GM12878 (cell line): Measurements from ENCODE around the gene RAC3. TPM values are rescaled to one million over a fixed set of nuclear protein-coding genes. Genes with fewer than 3 reads are reported as not detected.

Experiments
- ATAC-seq: fragments of 200-7000 bp; cut with Tn5 transposase; 3 replicates; pipeline ENCODE4 v1.9.1; 2020; ENCODE audit warnings: mild to moderate bottlenecking, moderate library complexity
- BruUV-seq: library from RNA; stranded (reverse); fragments of 400-500 nt; replicated peaks from 2 replicates; lab custom pipeline; 2021; lab: Mats Ljungman, UMichigan
- CTCF ChIA-PET: fragments of 300-600 bp; sonication (Branson Sonifier 250); formaldehyde crosslinking; extraction: SDS; loops from one replicate; lab custom pipeline; 2021; ENCODE audit warnings: inconsistent platforms; lab: Yijun Ruan, JAX
- POLR2A ChIA-PET: fragments of 350-600 bp; formaldehyde crosslinking; extraction: SDS; loops from one replicate; lab custom pipeline; 2021; ENCODE audit warnings: inconsistent platforms; lab: Charles Lee
- RAD21 ChIA-PET: fragments of 300-600 bp; sonication (Branson Sonifier 250); formaldehyde crosslinking; loops from one replicate; lab custom pipeline; 2023; ENCODE audit warnings: antibody characterized with exemption; ENCODE audit not compliant: unreplicated experiment; lab: Charles Lee
- SMC1A ChIA-PET: fragments of 300-600 bp; sonication (Branson Sonifier 250); formaldehyde crosslinking; loops from one replicate; lab custom pipeline; 2023; ENCODE audit not compliant: unreplicated experiment, uncharacterized antibody; lab: Charles Lee
- DNase-seq: peaks from one replicate; pipeline ENCODE4 v3.0.0-alpha.2; 2011; ENCODE audit warnings: low read depth, low spot score
- FAIRE-seq: peaks from 3 replicates; lab custom pipeline; 2011; peaks lifted over from hg19 to GRCh38; lab: Jason Lieb, UNC
- H2AFZ ChIP-seq: 2 replicates; pipeline ENCODE4 v1.6.0; 2011; ENCODE audit warnings: low read depth, low read length, control low read depth; ENCODE audit not compliant: control insufficient read depth
- H3K27ac ChIP-seq: 2 replicates; pipeline ENCODE4 v1.5.1; 2011; ENCODE audit warnings: control low read depth; ENCODE audit not compliant: control insufficient read depth, insufficient read depth
- H3K27me3 ChIP-seq, 2 experiments: replicated peaks in 1 of 2; 2 replicates each; pipeline versions ENCODE4 v1.6.0 to v1.6.1; 2011; ENCODE audit warnings: low read length in 1 of 2; ENCODE audit not compliant: control insufficient read depth in 2 of 2, insufficient read depth in 2 of 2
- H3K36me3 ChIP-seq, 2 experiments: 2 replicates each; pipeline ENCODE4 v1.5.1; 2011; ENCODE audit warnings: low read length in 1 of 2; ENCODE audit not compliant: control insufficient read depth in 2 of 2, insufficient read depth in 2 of 2
- H3K4me1 ChIP-seq: 2 replicates; pipeline ENCODE4 v1.6.1; 2011; ENCODE audit warnings: mild to moderate bottlenecking, low read length, moderate library complexity, mixed read lengths; ENCODE audit not compliant: control insufficient read depth, insufficient read depth
- H3K4me2 ChIP-seq: 2 replicates; pipeline ENCODE4 v1.6.0; 2011; ENCODE audit warnings: control low read depth; ENCODE audit not compliant: control insufficient read depth, insufficient read depth
- H3K4me3 ChIP-seq: fragments of 200-600 bp; sonication (generic); 2 replicates; pipeline ENCODE4 v1.5.1; 2016
- H3K79me2 ChIP-seq: 2 replicates; pipeline ENCODE4 v1.6.0; 2011; ENCODE audit warnings: low read length; ENCODE audit not compliant: control insufficient read depth, insufficient read depth
- H3K9ac ChIP-seq: 2 replicates; pipeline ENCODE4 v1.8.0; 2011; ENCODE audit warnings: low read length, control low read depth, mixed read lengths; ENCODE audit not compliant: control insufficient read depth, insufficient read depth
- H3K9me3 ChIP-seq: replicated peaks from 3 replicates; pipeline ENCODE4 v1.5.1; 2011; ENCODE audit warnings: mild to moderate bottlenecking, low read length; ENCODE audit not compliant: control insufficient read depth, insufficient read depth
- H4K20me1 ChIP-seq: 2 replicates; pipeline ENCODE4 v1.6.0; 2011; ENCODE audit not compliant: control insufficient read depth, insufficient read depth
- CBFB ChIP-seq: IDR thresholded peaks from 2 replicates; pipeline ENCODE4 v1.6.1; 2016; ENCODE audit warnings: antibody characterized with exemption, low read depth
- EED ChIP-seq: sonication (generic); IDR thresholded peaks from 2 replicates; pipeline ENCODE4 v1.6.1; 2016; ENCODE audit warnings: antibody characterized with exemption, low read depth
- EGR1 ChIP-seq, 2 experiments: IDR thresholded peaks; 1 replicate in 1 of 2; 2 replicates in 1 of 2; pipeline ENCODE4 v1.6.1; 2011 to 2012; ENCODE audit warnings: low read depth in 2 of 2, low read length in 2 of 2, borderline replicate concordance in 1 of 2, mild to moderate bottlenecking in 1 of 2, moderate library complexity in 1 of 2
- IRF5 ChIP-seq: fragments of 450-650 bp; IDR thresholded peaks from 2 replicates; pipeline ENCODE4 v1.6.1; 2017; ENCODE audit warnings: borderline replicate concordance
- MXI1 ChIP-seq: fragments of 150-350 bp; IDR thresholded peaks from 2 replicates; pipeline ENCODE4 v1.6.1; 2011; ENCODE audit warnings: low read depth, mild to moderate bottlenecking, inconsistent platforms, low read length, improper control_type of control experiment
- NKRF ChIP-seq: fragments of 450-650 bp; conservative IDR thresholded peaks from 2 replicates; pipeline ENCODE4 v1.6.1; 2017; ENCODE audit warnings: mild to moderate bottlenecking, moderate library complexity
- NR2C1 ChIP-seq: fragments of 450-650 bp; IDR thresholded peaks from 2 replicates; pipeline ENCODE4 v1.6.1; 2017; ENCODE audit warnings: antibody characterized with exemption, mild to moderate bottlenecking, moderate library complexity
- POLR2AphosphoS2 ChIP-seq: IDR thresholded peaks from 2 replicates; pipeline ENCODE4 v1.6.1; 2011; ENCODE audit warnings: low read depth, mild to moderate bottlenecking, low read length, improper control_type of control experiment, moderate library complexity
- POU2F2 ChIP-seq: IDR thresholded peaks from 3 replicates; pipeline ENCODE4 v1.6.1; 2011; ENCODE audit warnings: low read depth, mild to moderate bottlenecking, low read length, borderline replicate concordance
- RAD21 ChIP-seq: IDR thresholded peaks from 2 replicates; pipeline ENCODE4 v1.6.1; 2011; ENCODE audit warnings: mild to moderate bottlenecking, low read depth, low read length, moderate library complexity; ENCODE audit not compliant: insufficient read depth
- RUNX3 ChIP-seq: IDR thresholded peaks from 2 replicates; pipeline ENCODE4 v1.6.1; 2012; ENCODE audit warnings: low read length, inconsistent platforms
- SMARCA5 ChIP-seq: fragments of 450-650 bp; IDR thresholded peaks from 2 replicates; pipeline ENCODE4 v1.6.1; 2017; ENCODE audit warnings: mild to moderate bottlenecking
- SMC3 ChIP-seq: IDR thresholded peaks from 2 replicates; pipeline ENCODE4 v1.6.1; 2011; ENCODE audit warnings: low read length, improper control_type of control experiment, borderline replicate concordance
- STAT3 ChIP-seq: IDR thresholded peaks from 2 replicates; pipeline ENCODE4 v1.6.1; 2011; ENCODE audit warnings: low read depth, low read length, improper control_type of control experiment
- USF2 ChIP-seq: IDR thresholded peaks from 2 replicates; pipeline ENCODE4 v1.6.1; 2011; ENCODE audit warnings: low read depth, low read length, improper control_type of control experiment, borderline replicate concordance
- ZBED1 ChIP-seq: IDR thresholded peaks from 2 replicates; pipeline ENCODE4 v1.6.1; 2016; ENCODE audit warnings: borderline replicate concordance
- ZNF207 ChIP-seq: fragments of 450-650 bp; IDR thresholded peaks from 2 replicates; pipeline ENCODE4 v1.6.1; 2014; ENCODE audit warnings: antibody characterized with exemption, mild to moderate bottlenecking, borderline replicate concordance
- WGBS: methylation state at CpG from one replicate; pipeline ENCODE4 v1.1.6; 2016; ENCODE audit warnings: low lambda C conversion rate; ENCODE audit not compliant: insufficient replicate concordance, insufficient coverage; ENCODE audit errors: missing lambda C conversion rate; 5-methylcytosine and 5-hydroxymethylcytosine counted together
- in situ Hi-C: fragments of 300-500 bp; cut with MboI; formaldehyde crosslinking; loops from 9 replicates; pipeline ENCODE4 v1.14.3; 2018; ENCODE audit warnings: mixed read lengths
- intact Hi-C: fragments of 100-400 bp; cut with micrococcal nuclease; formaldehyde crosslinking; loops from one replicate; pipeline ENCODE4 v1.14.2; 2022; ENCODE audit not compliant: unreplicated experiment
- polyA plus RNA-seq, 11 experiments: library from polyadenylated mRNA; depleted of rRNA in 4 of 11; unstranded in 6 of 11; stranded (reverse) in 5 of 11; fragments of >200 nt; fragmentation: Nextera tagmentation in 4 of 11; fragmentation: Illumina TruSeq in 1 of 11; extraction: Ambion mirVana in 4 of 11; extraction: Trizol in 1 of 11; gene quantifications; 1 replicate in 1 of 11; 2 replicates in 10 of 11; pipeline versions ENCODE4 v1.2.1 to v1.2.3, GENCODE V29; 2011 to 2016; ENCODE audit warnings: inconsistent platforms in 2 of 11, missing spikeins in 2 of 11, low read depth in 1 of 11
- total RNA-seq, 4 experiments: library from RNA; depleted of rRNA in 3 of 4; stranded (reverse); fragments of >200 nt in 3 of 4; fragmentation: Illumina TruSeq in 1 of 4; extraction: Trizol in 1 of 4; gene quantifications; 2 replicates each; pipeline versions ENCODE4 v1.2.1 to v1.2.3, GENCODE V29; 2013 to 2021

RAC3 gene
- total and polyA plus RNA-seq, 10 of the 15 experiments (the other 5 are each of a cell fraction or from before 2014, with no cell fraction given): 0.11 to 32.9 (median 6.7) TPM

GRCh38 chr17:82030470-82031302 lies 792 bp upstream of the RAC3 start:
- no peaks in the 10 kb centered on the region for H3K9me3 ChIP-seq
- DNase-seq (no peak), FAIRE-seq (peak; percentile 86), ATAC-seq (peak; percentile 86)
- H3K4me2 ChIP-seq: peak overlapping the region; percentile 94
- H3K36me3 ChIP-seq: no peaks in the 10 kb centered on the region; a peak in 2 of 4 replicates
- ChIA-PET RAD21 (interaction anchor here (0.6 to 1.6 kb wide), 9 partner anchors 10 to 320 kb away, joined by 3 to 5 read pairs (median 4); no protein-coding TSS in a partner anchor), CTCF (interaction anchor here (0.6 to 2.3 kb wide), 23 partner anchors 9 to 826 kb away, joined by 3 to 19 read pairs (median 3); no protein-coding TSS in a partner anchor), SMC1A (interaction anchor here (0.7 to 2.5 kb wide), 6 partner anchors 75 to 388 kb away, joined by 3 to 13 read pairs (median 4); no protein-coding TSS in a partner anchor), POLR2A (interaction anchor here (1.1 to 1.3 kb wide), 2 partner anchors 19 to 71 kb away, joined by 3 read pairs; no protein-coding TSS in a partner anchor)
- no TSS peak for BruUV-seq
- in situ Hi-C loops: no loop called here
- H3K4me3 ChIP-seq: peak overlapping the region; percentile 65; the same call in 1 of the 2 replicates
- H3K79me2 ChIP-seq: no peaks in the 10 kb centered on the region
- H3K27ac ChIP-seq: no peak overlapping the region
- no peaks in the 10 kb centered on the region; the same call in 1 of the 2 replicates for H3K4me1 ChIP-seq
- intact Hi-C loops: no loop called here
- peak overlapping the region; percentile 20; the same call in 1 of the 2 replicates for H3K9ac ChIP-seq
- no peaks in the 10 kb centered on the region for H4K20me1 ChIP-seq
- H3K27me3 ChIP-seq: no peaks in the 10 kb centered on the region
- H2AFZ ChIP-seq: peak overlapping the region; percentile 73
- WGBS: 3% methylated on average over 88 of the region's 94 CpGs
- TF ChIP-seq SMC3 (peak; percentile 91), MXI1 (peak; percentile 41; the same call in 1 of the 2 replicates), ZNF207 (no peak), NKRF (0 out of 2 replicates have a peak, but pooled peaks have one; percentile 17), SMARCA5 (peak; percentile 72; the same call in 1 of the 2 replicates), EED (peak; percentile 50), IRF5 (no peak), EGR1 (IDR thresholded peaks at IDR 0.05; ENCODE audit: borderline replicate concordance in 1 of 2, low read depth in 2 of 2, low read length in 2 of 2) (no peak), NR2C1 (no peak), USF2 (no peak), RAD21 (peak; percentile 94), RUNX3 (peak; percentile 33), ZBED1 (no peak), POLR2AphosphoS2 (no peak), POU2F2 (0 out of 3 replicates have a peak, but pooled peaks have one; percentile 12), CBFB (0 out of 2 replicates have a peak, but pooled peaks have one; percentile 24), STAT3 (no peak)
